B cell (primary cell): ENCODE measurements around the gene UPK3B.
"Not testable (repeated sequence)": the region's sequence is repeated elsewhere in the genome, so short reads cannot be mapped to it uniquely, and the experiment has no call there.

Experiments used
- EZH2 ChIP-seq: IDR thresholded peaks from 2 replicates; pipeline ENCODE4 v1.6.1; 2012; ENCODE audit warnings: borderline replicate concordance, low read depth, mild to moderate bottlenecking, moderate library complexity, low read length; ENCODE audit not compliant: insufficient read depth, poor library complexity, severe bottlenecking
- TF ChIP-seq, protein P1 (sequence below): fragments of 200-600 bp; IDR thresholded peaks from one replicate; pipeline ENCODE4 v1.8.0; 2022; ENCODE audit warnings: antibody characterized with exemption, mild to moderate bottlenecking

DNA sequence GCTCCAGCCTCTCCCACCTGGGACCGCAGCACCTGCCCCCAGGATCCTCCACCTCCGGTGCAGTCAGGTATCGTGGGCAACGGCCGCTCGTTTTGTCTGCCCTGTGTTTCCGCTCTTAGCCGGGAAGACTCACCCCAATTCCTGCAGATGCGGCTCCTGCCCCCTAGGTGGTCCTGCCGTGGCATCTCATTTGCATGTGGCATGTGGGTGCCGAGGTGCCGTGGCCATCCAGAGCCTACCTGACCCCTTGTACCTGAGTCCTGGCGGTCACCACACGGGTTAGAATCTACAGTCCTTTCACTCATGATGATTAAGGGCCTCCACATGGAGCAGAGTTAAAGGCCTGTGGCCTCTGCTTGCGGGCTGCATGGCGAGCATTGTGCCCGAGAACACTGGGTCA lies 27.3 kb upstream of the UPK3B start:
- TF ChIP-seq, protein P1, sequence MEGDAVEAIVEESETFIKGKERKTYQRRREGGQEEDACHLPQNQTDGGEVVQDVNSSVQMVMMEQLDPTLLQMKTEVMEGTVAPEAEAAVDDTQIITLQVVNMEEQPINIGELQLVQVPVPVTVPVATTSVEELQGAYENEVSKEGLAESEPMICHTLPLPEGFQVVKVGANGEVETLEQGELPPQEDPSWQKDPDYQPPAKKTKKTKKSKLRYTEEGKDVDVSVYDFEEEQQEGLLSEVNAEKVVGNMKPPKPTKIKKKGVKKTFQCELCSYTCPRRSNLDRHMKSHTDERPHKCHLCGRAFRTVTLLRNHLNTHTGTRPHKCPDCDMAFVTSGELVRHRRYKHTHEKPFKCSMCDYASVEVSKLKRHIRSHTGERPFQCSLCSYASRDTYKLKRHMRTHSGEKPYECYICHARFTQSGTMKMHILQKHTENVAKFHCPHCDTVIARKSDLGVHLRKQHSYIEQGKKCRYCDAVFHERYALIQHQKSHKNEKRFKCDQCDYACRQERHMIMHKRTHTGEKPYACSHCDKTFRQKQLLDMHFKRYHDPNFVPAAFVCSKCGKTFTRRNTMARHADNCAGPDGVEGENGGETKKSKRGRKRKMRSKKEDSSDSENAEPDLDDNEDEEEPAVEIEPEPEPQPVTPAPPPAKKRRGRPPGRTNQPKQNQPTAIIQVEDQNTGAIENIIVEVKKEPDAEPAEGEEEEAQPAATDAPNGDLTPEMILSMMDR = not testable (repeated sequence)
- not testable (repeated sequence) for TF ChIP-seq EZH2
